ENCODE measurements around the gene ASIC4.

ASIC4 gene

DNA sequence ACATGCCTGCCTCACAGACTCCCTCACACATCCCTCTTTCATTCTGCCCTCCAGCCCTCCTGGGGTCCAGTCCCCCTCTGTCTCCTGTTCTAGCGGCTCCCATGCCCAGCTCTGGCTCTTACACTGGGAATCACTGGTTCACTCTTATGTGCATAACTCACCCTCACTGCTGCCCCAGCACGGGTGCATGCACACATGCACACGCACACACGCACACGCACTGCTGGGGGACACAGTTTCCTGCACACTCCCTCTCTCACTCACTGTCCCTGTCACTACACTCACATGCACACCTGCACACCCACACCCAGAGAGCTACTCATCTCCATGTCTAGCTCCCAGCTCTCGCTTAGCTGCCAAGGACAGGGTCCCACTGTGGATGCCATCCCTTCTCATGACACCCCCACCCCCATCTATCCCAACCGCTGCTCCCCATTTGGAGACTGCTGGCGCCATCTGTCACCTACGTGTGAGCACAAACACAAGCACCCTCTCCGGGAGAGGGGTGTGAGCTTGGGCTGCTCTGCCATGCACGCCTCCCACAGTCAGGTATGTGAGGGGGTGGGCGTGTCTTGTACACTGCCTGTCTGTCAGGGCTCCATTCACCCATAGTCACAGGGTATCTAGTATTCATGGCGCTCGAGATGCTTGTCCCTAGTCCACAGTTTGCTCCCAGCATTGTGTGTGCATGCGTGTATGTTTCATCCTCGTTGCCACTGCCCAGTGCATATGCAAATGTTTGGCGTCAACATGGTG lies 1.8 kb downstream of the ASIC4 start:
- H4K20me1 ChIP-seq (ENCODE audit: low read depth, low read length) = no peaks in the 10 kb centered on the region

DNA sequence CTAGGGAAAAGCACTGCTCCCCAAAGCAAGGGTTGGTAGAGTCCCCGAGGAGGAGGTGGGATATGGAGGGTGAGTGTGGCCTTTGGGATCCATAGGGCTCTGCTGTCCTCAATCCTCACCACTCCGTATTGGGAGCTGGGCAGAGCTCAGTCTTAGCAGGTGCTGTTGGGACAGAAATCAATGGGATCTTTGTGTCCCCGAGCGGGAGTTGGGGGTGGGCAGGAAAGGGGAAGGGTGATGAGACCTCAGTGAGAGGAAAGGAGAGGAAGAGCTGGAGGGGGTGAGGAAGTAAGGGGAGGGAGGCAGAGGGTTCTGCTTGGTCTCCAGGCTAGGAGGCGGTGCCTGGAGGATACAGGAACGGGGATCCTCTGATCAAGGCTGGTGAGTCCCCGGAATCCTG lies 2.6 kb downstream of the ASIC4 start:
- TF ChIP-seq EZH2phosphoT487 (conservative IDR thresholded peaks at IDR 0.05; ENCODE audit: low read length) = no peak
- TF ChIP-seq, protein P1, sequence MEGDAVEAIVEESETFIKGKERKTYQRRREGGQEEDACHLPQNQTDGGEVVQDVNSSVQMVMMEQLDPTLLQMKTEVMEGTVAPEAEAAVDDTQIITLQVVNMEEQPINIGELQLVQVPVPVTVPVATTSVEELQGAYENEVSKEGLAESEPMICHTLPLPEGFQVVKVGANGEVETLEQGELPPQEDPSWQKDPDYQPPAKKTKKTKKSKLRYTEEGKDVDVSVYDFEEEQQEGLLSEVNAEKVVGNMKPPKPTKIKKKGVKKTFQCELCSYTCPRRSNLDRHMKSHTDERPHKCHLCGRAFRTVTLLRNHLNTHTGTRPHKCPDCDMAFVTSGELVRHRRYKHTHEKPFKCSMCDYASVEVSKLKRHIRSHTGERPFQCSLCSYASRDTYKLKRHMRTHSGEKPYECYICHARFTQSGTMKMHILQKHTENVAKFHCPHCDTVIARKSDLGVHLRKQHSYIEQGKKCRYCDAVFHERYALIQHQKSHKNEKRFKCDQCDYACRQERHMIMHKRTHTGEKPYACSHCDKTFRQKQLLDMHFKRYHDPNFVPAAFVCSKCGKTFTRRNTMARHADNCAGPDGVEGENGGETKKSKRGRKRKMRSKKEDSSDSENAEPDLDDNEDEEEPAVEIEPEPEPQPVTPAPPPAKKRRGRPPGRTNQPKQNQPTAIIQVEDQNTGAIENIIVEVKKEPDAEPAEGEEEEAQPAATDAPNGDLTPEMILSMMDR (IDR thresholded peaks at IDR 0.05; ENCODE audit: insufficient read depth, low read length, poor library complexity, severe bottlenecking) = no peak
- Histone ChIP-seq H3K79me2 (ENCODE audit: insufficient read depth, low read length) (no peaks in the 10 kb centered on the region), H2AFZ (ENCODE audit: low read depth, low read length, severe bottlenecking) (no peak overlapping the region), H4K20me1 (ENCODE audit: low read depth, low read length) (no peaks in the 10 kb centered on the region), H3K9me3 (ENCODE audit: insufficient read depth, low read length) (no peaks in the 10 kb centered on the region), H3K4me3 (ENCODE audit: insufficient read depth, low read length, poor library complexity, severe bottlenecking) (no peak overlapping the region), H3K9me2 (replicated peaks; ENCODE audit: insufficient read depth, low read length) (no peaks in the 10 kb centered on the region), H3K27me3 (ENCODE audit: low read length) (no peaks in the 10 kb centered on the region), H3K4me2 (ENCODE audit: low read depth, low read length, poor library complexity, severe bottlenecking) (no peak overlapping the region), H3K36me3 (ENCODE audit: low read length) (no peaks in the 10 kb centered on the region), H3K27ac (ENCODE audit: low read depth, low read length) (no peak overlapping the region), H3F3A (ENCODE audit: insufficient read depth) (no peaks in the 10 kb centered on the region), H3K9ac (ENCODE audit: low read length) (no peak overlapping the region)

More for the DNA sequence above, 1.8 kb downstream of the ASIC4 start:
- no peak overlapping the region for H3K4me2 ChIP-seq (ENCODE audit: low read depth, low read length, poor library complexity, severe bottlenecking)
- TF ChIP-seq, protein P1 (IDR thresholded peaks at IDR 0.05; ENCODE audit: insufficient read depth, low read length, poor library complexity, severe bottlenecking) = no peak
- no peak for TF ChIP-seq EZH2phosphoT487 (conservative IDR thresholded peaks at IDR 0.05; ENCODE audit: low read length)
- no peaks in the 10 kb centered on the region for H3K36me3 ChIP-seq (ENCODE audit: low read length)
- no peaks in the 10 kb centered on the region for H3K79me2 ChIP-seq (ENCODE audit: insufficient read depth, low read length)
- no peak overlapping the region for H2AFZ ChIP-seq (ENCODE audit: low read depth, low read length, severe bottlenecking)
- no peak overlapping the region for H3K9ac ChIP-seq (ENCODE audit: low read length)
- H3K27me3 ChIP-seq (ENCODE audit: low read length) = no peaks in the 10 kb centered on the region
- H3K4me3 ChIP-seq (ENCODE audit: insufficient read depth, low read length, poor library complexity, severe bottlenecking) = no peak overlapping the region
- H3K9me2 ChIP-seq (replicated peaks; ENCODE audit: insufficient read depth, low read length) = no peaks in the 10 kb centered on the region
- H3K27ac ChIP-seq (ENCODE audit: low read depth, low read length) = no peak overlapping the region
- no peaks in the 10 kb centered on the region for H3F3A ChIP-seq (ENCODE audit: insufficient read depth)
- no peaks in the 10 kb centered on the region for H3K9me3 ChIP-seq (ENCODE audit: insufficient read depth, low read length)

DNA sequence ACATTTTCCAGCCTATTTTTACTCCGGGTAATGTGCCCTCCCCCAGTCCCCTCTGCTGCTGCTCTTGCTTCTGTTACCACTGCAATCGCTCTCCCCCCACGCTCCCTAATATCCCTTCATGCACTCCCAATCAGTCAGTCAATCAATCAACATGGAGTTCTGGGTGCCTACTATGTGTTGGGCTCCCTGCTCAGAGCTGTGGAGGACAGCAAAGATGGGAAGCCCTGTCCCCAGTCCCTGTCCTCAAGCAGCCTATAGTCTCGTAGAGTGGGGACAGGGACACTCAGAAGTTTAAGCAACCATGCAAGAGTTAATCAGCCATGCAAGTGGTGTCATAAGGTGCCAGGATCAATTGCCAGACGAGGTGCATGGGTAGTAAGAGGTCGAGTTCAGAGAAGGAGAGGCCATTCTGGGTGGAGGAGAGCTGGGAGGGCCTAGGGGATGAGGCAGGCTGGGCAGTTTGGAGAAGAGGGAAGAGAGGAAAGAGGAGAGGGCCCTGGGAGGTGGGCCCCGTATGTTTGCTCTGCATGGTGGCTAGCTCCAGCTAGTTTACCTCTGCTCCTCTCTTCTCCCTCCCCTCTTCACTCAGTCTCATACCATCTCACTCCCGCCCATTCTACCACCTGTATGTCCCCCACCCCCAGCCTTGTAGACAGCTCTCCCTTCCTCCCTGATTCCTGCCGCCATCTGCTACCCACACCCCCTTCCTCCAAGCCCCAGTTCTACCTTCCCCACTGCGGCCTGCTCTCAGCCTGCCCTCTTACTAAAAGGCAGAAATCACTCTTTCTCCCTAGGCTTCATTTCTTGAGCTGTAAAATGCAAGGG lies 3.9 kb downstream of the ASIC4 start:
- Histone ChIP-seq H3K79me2 (ENCODE audit: insufficient read depth, low read length) (no peaks in the 10 kb centered on the region), H3K27me3 (ENCODE audit: low read length) (no peaks in the 10 kb centered on the region), H3K9me3 (ENCODE audit: insufficient read depth, low read length) (no peaks in the 10 kb centered on the region), H3K4me2 (ENCODE audit: low read depth, low read length, poor library complexity, severe bottlenecking) (no peak overlapping the region), H3K9me2 (replicated peaks; ENCODE audit: insufficient read depth, low read length) (no peaks in the 10 kb centered on the region), H3K4me3 (ENCODE audit: insufficient read depth, low read length, poor library complexity, severe bottlenecking) (no peak overlapping the region), H3K27ac (ENCODE audit: low read depth, low read length) (no peak overlapping the region), H2AFZ (ENCODE audit: low read depth, low read length, severe bottlenecking) (no peak overlapping the region), H3K9ac (ENCODE audit: low read length) (no peak overlapping the region), H3K36me3 (ENCODE audit: low read length) (no peaks in the 10 kb centered on the region), H4K20me1 (ENCODE audit: low read depth, low read length) (no peaks in the 10 kb centered on the region), H3F3A (ENCODE audit: insufficient read depth) (no peaks in the 10 kb centered on the region)
- no peak for TF ChIP-seq EZH2phosphoT487 (conservative IDR thresholded peaks at IDR 0.05; ENCODE audit: low read length)

DNA sequence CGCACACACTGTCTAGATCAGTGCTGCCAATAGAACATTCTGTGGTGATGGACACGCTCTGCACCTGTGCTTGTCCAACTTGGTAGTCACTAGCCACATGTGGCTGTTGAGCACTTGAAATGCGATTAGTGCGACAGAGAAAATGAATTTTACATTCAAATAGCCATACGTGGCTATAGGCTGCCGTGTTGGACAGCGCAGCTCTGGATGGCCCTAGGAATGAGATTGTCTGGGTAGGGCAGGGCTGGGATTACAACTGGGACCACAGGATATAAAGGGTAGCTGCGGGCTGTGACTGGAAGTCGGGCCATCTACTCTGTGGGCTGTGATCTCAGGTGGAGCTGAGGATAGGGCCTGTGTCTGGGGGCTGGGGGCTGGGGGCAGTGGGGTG lies 5.2 kb downstream of the ASIC4 start:
- H3K9me3 ChIP-seq (ENCODE audit: insufficient read depth, low read length) = no peaks in the 10 kb centered on the region
- no peaks in the 10 kb centered on the region for H3K36me3 ChIP-seq (ENCODE audit: low read length)
- no peak overlapping the region for H3K9ac ChIP-seq (ENCODE audit: low read length)
- no peaks in the 10 kb centered on the region for H3K9me2 ChIP-seq (replicated peaks; ENCODE audit: insufficient read depth, low read length)
- no peak overlapping the region for H3K4me3 ChIP-seq (ENCODE audit: insufficient read depth, low read length, poor library complexity, severe bottlenecking)
- H3K27ac ChIP-seq (ENCODE audit: low read depth, low read length) = no peak overlapping the region
- H3K27me3 ChIP-seq (ENCODE audit: low read length) = no peaks in the 10 kb centered on the region
- H2AFZ ChIP-seq (ENCODE audit: low read depth, low read length, severe bottlenecking) = no peak overlapping the region
- H3K79me2 ChIP-seq (ENCODE audit: insufficient read depth, low read length) = no peaks in the 10 kb centered on the region
- TF ChIP-seq, protein P1 (IDR thresholded peaks at IDR 0.05; ENCODE audit: insufficient read depth, low read length, poor library complexity, severe bottlenecking) = no peak
- TF ChIP-seq EZH2phosphoT487 (conservative IDR thresholded peaks at IDR 0.05; ENCODE audit: low read length) = no peak
- H4K20me1 ChIP-seq (ENCODE audit: low read depth, low read length) = no peaks in the 10 kb centered on the region
- no peak overlapping the region for H3K4me2 ChIP-seq (ENCODE audit: low read depth, low read length, poor library complexity, severe bottlenecking)
- no peaks in the 10 kb centered on the region for H3F3A ChIP-seq (ENCODE audit: insufficient read depth)
